Stimulated activated CD4-positive, alpha-beta T cell treated with anti-CD3 and anti-CD28 coated beads, Interleukin-12 subunit alpha, Interleukin-12 subunit beta, amount 100 ng/mL, for 24 hours (primary cell): ENCODE data around the gene AKR1C1.
"Not testable (repeated sequence)": the region's sequence is repeated elsewhere in the genome, so short reads cannot be mapped to it uniquely, and the experiment has no call there.

Experiments used
- DNase-seq, 2 experiments: peaks; one replicate each; pipeline ENCODE4 v3.0.0-alpha.2; 2020; ENCODE audit warnings: low read depth in 2 of 2

AKR1C1 gene

DNA sequence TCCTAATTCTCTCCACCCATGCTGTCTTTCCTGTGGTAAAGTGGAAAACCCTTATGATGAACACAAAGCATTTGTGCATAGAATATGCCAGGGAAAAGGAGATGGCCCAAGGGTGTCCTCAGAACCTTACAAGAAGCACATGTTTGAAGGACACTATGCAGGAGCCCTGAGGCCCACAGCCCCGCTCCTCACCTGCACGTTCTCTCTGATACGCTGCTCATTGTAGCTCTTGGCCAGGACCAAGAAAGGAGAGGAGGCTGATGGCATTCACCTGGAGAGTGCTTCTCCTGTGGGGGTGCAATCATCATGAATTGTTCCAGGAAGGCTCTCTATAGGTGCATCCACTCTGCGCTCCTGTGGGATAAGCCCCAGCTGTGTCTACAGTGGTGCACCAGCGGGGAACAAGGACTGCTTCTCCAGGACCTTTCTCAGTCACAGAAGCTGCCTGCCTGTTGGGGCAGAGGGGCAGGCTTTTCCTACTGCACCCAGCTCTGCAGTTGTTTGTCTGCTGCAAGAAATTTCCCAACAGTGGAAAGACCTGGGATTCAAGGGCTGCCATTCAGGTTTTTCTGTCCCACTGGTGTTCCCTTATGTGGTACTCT, 20.5 kb downstream of the AKR1C1 start:
- no peak for DNase-seq

- DNase-seq, result no peak
Measured at GRCh38 chr10:4984223-4984622, 21.0 kb downstream of the AKR1C1 start.

DNA sequence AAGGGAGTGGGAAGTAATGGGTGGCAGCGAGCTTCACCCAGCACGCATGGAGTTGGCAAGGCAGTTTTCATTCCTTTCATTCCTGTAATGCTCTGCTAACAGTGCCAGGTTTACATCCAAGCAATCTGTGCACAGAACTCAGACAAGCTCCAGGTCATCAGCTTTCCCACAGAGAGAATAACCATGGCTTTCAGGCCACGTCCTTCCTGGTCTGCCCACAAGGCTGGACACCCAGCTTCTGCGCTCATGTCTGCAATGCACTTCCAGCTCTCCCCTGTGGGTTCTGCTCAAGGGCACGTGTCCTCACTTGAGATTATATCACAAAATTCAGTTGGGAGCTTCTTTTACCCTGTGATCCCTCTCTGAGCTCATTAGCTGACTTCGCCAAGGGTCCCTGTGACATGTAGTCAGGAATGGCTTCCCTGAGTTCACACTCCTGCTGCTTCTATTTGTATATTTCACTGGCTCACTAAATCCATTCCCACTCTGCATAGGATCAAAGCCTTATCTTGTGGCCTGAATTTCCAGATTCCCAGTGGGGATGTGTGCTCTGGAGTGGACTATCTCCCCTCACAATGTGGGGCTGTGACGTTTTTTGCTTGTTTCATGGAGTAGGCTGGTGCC, 21.9 kb downstream of the AKR1C1 start:
- DNase-seq, result no peak

DNA sequence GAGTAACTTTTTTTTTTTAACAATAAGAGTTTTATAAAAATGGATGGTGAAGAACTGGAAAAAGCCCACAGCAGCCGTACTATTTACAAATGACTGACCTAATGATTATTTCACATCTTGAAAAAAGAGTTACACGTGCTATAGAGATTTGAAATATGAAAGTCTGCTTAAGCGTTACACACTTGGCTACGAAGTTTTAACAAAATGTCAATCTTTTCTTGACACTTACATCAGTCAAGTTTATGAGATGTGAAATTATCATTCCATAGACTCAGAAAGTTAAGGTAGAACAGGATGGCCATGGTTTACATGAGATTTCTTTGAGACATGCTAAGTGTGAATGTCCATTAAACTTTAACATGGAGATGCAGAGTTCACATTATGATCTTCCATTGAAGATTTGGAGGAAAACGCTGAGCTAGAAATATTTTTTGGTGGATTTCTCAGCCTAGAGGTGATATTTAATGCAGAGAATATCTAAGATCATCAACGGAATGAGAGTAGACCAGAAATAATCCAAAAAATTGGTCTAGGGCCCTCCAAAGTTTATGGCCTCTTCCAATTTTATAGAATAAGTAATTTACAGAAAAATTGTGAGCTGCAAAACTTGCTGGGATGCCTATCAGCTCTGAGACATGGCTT, 24.9 kb downstream of the AKR1C1 start:
- not testable (repeated sequence) for DNase-seq

- no peak for DNase-seq
Measured at GRCh38 chr10:4990217-4990616, 27.0 kb downstream of the AKR1C1 start.

DNA sequence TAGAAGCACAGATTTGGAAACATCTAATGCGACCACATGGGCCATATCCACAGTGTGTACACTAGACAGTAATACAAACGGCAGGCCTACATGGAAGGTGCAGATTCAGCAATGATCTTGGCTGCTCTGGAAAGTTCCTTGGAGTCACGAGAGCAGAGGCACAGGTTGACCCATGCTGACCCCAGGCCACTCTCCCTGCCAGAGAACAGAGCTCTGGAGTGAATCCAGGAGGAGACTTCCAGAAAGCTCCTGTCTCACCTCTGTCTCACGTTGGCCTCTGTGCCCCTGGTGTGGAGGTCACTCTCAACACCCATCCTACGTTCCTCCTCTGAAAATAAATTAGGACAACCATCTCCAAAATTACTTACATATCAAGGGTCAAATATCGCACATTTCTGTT, 28.2 kb downstream of the AKR1C1 start:
- not testable (repeated sequence) for DNase-seq

GRCh38 chr10:4992564-4992963, 29.3 kb downstream of the AKR1C1 start:
- not testable (repeated sequence) for DNase-seq

DNA sequence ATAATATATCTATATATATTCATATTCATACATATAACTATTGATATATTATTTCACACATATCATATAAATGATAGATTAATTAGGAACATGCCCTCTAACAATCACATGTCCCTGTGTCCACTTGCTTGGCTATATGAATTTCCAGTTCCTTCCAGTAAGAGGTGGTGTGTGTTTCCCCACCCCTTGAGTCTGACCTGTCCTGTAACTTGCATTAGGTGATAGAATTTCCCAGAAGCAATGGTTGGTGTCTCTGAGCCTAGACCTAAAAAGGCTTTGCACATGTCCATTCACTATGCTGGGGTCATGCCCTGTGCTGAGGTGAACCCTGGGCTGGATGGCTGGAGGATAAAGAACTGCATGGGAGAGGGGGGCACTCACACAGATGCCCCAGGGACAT, 31.0 kb downstream of the AKR1C1 start:
- not testable (repeated sequence) for DNase-seq

GRCh38 chr10:4998671-4999070, 35.5 kb downstream of the AKR1C1 start:
- no peak for DNase-seq

GRCh38 chr10:5002013-5002727, 39.0 kb downstream of the AKR1C1 start:
- DNase-seq, result no peak

DNA sequence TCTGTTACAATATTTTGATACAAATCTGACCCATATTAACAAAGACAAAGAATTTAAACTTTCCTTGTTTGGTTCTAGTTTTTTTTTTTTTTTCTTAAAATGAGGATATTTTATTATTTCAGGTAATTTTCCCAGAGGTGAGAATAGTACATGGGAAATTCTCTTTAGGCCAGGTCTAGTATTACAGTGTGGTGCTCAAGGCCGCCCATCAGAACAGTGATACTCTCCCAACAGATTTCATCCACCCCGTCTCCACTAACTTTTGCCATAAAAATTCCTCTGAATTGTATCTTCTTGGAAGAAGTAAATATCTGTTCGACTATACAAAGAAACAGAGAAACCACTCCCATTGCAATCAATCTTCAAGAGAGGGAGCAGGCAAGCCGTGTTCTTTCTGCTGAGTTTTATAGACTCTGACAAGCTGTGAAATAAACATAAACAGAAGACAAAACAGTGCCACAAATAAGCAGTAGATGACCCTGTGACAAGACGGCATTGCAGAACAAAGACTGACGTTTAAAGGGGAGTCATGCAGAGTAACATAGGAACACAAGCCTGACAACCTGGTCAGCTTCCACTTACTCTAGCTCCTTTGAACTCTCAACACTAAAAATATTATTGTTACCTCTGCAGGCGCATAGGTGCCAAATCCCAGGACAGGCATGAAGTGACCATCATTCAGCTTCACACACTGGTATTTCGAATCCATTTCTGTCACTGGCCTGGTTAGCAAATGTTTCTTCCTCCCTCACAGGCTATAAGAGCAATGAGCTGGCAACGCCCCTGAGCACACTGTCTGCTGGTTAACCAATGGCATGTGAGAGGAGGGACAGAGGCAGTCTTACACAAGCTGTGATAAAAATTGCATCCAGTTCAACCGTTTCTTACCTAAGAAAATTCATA, 40.2 kb downstream of the AKR1C1 start, which contains the start of gene AKR1C2:
TSS of gene AKR1C2 (minus strand) at position 731 of the 903 bp plus-strand sequence. CDS start at position 709, 22 bp downstream.
- not testable (repeated sequence) for DNase-seq

DNA sequence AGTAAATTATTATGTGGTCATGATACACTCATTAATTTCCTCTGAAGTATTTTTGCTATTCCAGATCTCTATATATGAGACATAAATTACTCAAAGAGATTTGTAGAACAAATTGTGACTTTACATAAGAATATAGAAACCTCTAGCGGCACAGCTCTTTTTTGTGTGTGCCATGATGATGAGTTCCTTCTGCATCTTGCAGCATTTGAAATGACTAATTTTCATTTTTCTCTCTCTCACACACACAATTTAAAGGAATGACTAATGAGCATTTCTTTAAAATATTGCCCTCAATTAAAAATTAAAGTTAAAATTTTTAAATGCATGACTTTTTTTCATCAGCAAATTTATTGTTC, 40.8 kb downstream of the AKR1C1 start:
- not testable (repeated sequence) for DNase-seq

GRCh38 chr10:5004501-5004900, 41.3 kb downstream of the AKR1C1 start:
- DNase-seq, result not testable (repeated sequence)

GRCh38 chr10:5008857-5009548, 45.8 kb downstream of the AKR1C1 start:
- not testable (repeated sequence) for DNase-seq

GRCh38 chr10:5010043-5010442, 46.8 kb downstream of the AKR1C1 start:
- not testable (repeated sequence) for DNase-seq

DNA sequence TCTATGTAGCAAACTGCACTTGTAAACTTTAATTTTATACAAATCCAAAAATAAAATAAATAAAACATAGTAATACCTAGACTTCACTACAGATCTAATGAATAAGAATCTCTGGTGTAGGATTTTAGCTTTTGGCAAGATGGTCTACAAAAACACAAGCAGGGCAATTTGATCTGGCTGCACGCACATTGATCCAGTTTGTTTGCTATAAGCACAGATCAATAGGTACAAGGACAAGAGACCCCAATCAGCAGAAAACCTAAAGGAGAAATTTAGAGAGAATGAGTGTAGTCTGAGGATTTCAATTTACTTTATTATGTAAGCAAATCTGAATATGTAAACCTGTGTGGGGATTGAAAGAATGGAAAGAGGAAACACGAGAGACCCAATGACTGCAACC, 48.2 kb downstream of the AKR1C1 start:
- not testable (repeated sequence) for DNase-seq

DNA sequence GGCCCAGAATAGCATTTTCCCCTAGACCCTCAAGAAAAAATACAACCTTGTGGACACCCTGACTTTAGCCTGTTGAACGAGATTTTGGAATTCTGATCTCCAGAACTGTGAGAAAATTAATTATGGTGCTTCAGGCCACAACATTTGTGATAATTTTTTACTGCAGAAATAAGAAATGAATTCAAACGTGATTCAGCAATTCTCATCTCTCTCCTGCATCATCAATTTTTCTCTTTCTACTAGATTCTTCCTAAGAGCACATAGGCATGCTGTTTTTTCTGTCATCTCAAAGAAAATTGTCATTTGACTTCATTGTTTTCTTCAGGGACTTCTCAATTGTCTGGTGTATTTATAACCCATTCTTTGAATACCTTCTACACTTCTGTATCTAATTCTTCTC, 49.4 kb downstream of the AKR1C1 start:
- DNase-seq, result no peak

GRCh38 chr10:5013385-5013784, 50.2 kb downstream of the AKR1C1 start:
- no peak for DNase-seq

GRCh38 chr10:5014200-5014910, 51.1 kb downstream of the AKR1C1 start:
- not testable (repeated sequence) for DNase-seq

DNA sequence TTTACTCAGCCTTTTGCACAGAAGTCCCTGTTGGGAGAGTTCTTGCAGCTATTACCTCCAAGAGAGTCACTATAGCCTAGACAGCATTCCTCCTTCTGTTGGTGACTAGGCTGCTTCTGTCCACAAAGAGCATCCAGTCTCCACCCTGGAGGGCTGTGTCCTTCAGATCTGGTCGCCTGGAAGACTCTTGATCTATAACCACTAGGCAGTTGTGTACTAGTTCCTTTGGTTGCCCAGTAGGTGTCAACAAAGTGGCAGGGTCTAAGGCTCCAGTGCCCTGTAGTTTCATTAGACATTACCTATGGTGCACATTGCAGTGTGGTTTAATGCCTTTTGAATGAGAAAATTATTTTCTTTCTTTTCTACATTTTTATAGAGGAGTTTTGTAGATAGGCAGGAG, 51.7 kb downstream of the AKR1C1 start:
- DNase-seq, result no peak
